NCI-H187 treated with DMSO at 0.1 percent for 48 hours (cell line): ENCODE results near the gene LSP1.

Experiments
- DNase-seq: peaks from one replicate; lab custom pipeline; 2025; lab: John Stamatoyannopoulos, UW

The LSP1 gene

DNA sequence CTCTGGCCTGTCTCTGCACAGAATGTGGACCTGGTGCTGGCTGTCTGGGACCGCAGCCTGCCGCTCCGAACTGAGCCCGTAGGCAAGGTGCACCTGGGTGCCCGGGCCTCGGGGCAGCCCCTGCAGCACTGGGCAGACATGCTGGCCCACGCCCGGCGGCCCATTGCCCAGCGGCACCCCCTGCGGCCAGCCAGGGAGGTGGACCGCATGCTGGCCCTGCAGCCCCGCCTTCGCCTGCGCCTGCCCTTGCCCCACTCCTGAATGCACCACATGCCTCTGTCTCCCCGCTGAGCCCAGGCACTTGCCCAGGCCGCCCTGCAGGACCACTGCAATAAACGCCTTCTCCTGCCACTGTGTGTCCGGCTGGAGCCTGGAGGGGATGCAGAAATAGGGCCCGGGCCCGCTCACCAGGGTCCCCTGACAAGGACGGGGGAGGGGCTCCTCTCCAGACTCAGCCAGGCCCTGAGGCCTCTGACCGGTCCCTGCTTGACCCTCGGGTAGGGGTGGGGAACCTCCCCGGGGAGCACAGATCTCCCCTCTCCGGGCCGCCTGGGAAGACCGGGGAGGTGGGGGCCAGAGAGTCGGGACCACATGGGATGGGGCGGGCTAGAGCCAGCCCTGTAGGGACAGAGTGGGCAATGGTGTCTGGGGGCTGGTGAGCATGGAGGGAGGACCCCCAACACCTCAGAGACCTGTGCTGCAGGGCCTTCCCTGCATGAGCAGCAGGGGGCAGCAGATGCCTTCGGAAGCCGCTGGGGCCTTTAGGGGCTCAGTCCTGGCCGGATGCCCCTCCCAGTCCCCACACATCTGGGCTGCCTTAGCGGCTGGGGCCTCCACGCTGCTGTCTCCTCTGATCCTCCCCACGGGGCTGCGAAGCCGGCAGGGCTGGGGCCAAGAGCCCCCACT lies 15.5 kb upstream of the LSP1 start:
- no peak for DNase-seq

DNA sequence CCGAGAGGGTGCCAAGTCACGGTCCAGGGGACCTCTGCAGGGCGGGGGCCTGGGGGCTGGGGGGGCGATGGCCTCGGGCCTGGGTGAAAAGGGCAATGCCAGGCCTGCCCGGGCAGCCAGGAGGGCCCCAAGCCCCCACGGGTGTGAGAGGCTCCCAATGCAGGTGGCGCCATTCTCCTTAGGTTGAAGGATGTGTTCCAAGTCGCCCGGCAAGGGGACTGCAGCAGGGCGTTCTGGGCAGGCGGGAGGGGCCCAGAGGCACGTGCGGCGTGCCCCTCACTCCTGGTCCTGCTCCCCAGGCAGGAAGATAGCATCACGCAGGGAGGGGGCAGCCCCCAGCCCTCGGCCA lies 14.8 kb upstream of the LSP1 start:
- DNase-seq = no peak

DNA sequence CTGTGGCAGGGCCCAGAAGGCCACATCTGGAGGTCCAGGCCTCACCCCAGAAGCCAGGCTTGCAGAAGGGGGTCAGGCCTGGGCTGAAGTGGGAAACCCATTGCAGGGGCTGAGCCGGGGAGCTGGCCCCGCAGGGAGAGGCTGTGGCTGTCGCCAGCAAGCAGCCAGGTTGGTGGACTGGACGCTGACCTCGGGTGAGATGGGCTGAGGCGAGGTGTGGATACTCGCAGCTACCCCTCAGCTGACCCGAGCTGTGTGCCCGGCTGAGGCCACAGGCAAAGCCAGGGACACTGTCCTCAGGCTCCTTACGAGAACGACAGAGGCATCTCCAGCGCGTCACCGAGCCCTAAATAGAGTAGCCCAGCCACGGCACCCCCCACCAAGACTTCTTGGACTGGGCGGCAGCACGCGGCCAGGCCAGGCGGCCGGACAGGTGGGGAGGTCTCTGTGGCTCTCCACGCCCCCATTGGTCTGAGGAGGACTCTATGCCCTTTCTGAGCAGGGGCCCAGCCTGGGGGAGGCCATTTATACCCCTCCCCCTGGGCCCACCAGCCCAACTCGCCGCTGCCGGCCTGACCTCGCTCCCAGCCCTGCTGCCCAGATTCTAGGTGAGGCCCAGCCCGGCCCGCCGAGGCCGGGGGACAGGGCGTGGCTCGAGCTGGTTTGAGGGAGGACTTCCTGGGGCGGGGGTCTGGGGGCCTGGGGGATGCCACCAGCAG lies 14.3 kb upstream of the LSP1 start, which contains the start of gene TNNI2:
TNNI2 (plus strand) TSS at position 556 of the 719 bp plus-strand sequence. CDS start 716 bp downstream, outside the sequence.
- DNase-seq = no peak

DNA sequence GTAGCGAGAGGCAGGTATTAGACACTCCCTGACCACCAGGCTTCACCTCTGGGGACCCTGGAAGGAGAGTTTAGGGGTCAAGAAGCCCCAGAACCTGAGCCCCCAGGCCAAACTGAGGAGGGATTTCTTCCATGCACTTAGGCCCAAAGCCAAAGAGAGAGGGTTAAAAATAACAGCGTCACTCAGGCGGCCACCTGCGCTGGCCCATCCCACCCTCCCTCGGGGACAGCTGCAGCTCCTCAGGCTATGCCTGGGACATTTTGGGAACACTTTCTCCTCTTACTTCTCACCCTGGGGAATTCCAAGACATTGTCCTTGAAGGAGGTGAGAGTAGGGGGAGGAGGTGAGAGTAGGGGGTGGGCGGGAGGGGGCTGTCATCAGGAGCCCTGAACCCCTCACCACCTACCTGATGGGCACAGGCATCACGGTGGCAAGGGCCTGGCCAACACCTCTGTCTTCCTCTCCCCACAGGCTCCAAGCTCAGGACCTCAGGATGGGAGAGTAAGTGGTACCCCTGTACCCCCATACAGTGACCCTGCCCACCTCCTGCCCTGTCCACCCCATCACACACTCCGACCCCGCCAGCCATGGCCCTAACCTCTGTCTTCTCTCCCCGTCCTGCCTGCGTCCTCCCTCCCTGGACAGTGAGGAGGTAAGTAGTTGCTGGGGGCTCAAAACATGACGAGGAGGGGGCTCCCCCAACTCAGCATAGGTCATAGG lies 13.5 kb upstream of the LSP1 start:
- DNase-seq = no peak

DNA sequence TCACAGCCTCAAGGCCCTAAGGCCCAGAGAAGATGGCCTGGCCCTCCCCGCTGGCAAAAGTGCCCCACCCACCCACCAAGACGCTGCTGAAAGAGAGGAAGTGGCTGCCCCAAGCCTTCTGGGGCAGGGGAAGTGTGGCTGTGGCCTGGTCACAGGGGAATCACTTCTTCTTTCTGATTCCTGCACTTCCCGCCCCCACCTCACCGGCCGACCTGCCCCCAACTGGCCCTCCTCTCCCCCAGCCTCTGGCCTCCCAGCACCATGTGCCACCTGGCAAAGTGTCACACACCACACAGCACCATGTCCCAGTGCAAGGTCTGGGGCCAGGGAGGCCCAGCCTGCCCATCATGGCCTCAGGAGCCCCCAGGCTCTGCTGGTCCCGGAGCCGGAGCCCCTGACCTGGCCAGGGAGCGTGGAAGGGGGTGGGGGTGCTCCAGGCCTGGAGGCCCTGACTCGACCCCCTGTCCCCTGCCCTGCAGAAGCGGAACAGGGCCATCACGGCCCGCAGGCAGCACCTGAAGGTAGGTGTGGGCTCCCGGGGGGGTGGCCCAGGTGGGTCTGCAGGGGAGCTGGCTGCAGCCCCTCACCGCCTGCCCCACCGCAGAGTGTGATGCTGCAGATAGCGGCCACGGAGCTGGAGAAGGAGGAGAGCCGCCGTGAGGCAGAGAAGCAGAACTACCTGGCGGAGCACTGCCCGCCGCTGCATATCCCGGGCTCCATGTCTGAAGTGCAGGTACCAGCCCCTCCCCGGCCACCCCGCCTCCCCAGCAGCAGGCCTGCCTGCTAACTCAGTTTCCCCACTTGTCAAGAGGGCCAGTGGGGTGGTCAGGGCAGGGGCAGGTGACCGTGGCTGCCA lies 12.7 kb upstream of the LSP1 start:
- no peak for DNase-seq

DNA sequence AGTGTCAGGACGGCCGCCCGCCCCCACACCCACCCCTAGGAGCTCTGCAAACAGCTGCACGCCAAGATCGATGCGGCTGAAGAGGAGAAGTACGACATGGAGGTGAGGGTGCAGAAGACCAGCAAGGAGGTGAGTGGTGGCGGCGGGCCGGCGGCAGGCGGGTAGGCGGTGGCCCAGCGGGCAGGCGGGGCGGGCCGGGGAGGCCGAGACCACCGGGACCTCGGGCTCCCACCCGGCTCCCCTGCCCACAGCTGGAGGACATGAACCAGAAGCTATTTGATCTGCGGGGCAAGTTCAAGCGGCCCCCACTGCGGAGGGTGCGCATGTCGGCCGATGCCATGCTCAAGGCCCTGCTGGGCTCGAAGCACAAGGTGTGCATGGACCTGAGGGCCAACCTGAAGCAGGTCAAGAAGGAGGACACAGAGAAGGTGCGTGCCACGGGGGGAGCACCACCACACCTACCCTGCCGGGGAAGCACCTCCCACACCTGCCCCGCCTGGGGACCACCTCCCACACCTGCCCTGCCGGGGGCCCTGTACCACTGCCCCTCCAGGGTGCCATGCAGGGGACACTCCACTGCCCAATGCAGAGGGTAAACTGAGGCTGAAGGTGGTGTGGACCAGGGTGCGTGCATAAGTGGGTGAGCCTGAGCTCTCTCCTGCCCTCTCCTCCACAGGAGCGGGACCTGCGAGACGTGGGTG lies 12.0 kb upstream of the LSP1 start:
- no peak for DNase-seq

DNA sequence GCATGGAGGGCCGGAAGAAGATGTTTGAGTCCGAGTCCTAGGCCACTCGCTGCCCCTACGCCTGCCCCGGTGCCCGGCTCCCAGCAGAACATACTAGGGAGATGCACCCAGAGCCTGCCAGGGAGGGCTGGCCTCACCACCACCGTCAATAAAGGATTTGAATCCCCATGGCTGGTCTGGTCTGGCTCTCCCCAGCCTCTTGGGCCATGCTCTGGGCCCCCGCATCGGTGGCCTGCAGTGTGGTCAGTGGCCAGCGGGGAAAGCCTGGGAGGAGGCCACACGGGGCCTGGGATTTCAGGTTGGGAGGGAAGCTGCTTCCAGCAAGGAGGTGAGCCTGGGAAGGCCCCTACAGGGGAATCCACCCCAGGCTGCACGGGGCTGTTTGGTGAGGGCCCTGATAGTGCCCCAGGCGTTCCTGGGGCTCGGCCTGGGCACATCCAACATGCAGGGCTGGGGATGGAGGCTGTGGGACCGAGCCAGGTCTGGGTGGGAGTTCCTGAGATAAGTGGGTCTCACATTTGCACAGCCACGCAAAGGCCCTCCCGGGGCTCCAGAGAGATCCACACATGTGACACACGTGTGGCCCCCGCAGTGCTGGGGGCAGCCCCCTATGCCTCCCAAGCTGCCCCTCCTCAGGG lies 11.3 kb upstream of the LSP1 start:
- no peak for DNase-seq

DNA sequence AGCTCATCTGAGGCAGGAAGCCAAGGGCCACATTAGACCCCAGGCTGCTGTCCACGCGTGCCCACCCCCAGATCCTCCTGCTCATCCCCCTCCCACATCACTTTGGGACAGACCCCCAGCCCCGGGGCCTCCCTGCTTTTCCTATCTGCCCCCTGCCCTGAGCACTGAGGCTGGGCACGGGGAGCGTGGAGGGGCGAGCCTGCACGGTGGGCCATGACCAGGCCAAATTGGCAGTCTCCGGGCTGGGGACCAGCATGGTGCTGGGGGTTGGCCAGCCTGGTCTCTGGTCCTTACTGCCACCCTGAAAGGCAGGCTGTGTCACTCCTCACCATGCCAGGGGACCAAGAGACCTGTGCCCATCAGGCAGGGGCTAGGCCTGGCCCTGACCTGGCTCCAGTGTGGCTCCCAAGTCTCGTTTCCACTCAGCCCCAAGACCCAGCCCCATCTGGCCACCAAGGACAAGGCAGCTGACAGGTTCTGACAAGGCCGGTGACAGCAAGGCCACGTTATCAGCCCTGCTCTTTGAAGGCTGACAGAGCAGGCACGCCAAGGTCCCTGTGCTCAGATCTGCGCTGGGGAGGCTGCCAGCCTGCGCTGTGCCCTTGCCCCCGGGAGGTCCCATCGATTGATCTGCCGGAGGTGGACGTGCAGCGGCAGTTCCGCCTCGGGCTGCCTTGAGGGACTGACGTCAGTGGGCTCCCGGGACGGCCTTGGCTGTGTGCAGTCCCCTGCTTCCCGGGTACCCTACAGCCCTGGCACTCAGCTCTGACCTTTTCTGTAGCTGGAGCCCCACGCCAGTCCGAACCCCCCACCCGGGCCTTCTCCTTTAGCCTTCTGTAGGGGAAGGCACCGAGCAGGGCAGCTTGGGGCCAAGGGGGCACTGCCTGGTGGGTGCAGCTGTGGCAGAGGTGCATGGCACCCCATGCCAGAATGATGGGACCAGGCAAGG lies 10.5 kb upstream of the LSP1 start:
- no peak for DNase-seq

DNA sequence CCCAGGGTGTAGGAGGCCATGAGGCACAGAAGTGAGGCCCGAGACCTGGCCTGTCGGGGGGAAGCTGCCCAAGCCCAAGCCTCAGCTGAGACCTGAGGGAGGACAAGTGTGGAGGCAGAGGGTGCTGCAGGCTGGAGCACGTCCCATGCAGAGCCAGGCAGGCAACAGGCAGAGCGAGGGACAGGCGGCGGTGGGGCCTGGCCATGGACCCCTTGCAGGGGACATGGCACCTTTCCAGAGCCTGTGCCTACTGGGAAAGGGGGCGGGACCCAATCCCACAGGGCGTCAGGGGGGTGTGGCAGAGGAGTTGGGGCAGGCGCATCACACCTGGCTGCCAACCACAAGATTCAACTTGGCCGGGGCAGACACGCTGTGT lies 9.8 kb upstream of the LSP1 start:
- DNase-seq = no peak

DNA sequence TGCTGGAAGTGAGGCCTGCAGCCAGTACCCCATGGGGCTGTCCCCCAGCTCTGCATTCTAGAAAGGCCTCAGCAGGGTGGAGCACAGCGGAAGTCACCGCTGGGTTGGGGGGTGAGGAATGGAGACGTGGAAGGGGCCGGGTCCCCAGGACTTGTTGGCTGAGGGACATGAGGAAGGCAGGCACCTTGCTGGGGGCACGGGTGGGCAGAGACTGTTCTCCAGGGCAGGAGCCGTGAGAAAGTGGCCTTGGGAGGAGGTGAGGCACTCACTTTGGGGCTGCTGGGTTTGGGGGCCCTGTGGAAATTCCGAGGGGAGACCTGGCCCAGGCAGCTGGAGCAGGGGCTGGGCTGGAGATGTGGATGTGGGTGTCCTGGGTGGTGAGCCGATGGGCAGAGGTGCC lies 9.1 kb upstream of the LSP1 start:
- DNase-seq = no peak

DNA sequence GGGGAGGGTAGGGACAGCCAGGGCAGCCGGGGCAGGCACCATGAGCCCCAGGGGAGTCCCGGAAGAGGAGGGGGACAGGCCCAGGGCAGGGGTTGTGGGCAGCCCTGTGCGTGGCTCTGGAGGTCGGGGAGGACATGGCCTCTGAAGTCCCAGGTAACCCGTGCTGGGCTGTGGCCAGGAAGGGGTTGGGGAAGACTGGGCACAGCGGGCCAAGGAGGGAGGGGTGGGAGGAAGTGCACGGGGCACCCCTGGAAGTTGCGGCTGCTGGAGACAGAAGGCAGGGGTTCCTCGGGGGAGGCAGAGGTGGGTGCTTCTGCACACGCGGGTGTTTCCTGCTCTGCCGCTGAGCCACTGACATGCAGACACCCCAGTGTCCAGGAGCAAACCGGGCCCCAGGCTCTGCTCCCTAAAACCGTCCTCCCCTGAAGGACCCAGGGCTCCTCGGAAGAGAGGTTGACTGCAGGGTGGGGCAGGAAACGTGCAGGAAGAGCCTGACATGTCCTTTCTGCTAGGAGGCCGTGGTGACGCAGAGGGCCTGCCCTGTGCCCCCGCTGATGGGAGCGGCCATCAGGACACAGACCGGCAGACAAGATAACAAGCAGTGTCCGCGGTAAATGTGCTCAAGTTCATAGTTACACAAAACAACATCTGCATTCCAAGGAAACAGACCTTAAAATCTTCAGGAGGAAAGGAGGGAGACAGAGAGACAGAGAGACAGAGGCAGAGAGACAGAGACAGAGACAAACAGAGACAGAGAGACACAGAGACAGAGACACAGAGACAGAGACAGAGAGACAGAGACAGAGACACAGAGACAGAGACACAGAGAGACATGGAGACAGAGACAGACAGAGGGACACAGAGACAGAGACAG lies 8.4 kb upstream of the LSP1 start:
- no peak for DNase-seq

DNA sequence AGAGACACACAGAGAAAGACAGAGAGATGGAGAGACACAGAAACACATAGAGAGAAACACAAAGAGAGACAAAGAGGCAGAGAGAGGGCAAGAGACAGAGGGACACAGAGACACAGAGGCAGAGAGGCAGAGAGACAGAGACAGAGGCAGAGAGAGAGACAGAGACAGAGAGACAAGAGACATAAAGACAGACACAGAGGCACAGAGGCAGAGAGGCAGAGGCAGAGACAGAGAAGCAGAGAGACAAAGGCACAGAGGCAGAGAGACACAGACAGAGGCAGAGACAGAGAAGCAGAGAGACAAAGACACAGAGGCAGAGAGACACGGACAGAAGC lies 7.8 kb upstream of the LSP1 start:
- DNase-seq = no peak

DNA sequence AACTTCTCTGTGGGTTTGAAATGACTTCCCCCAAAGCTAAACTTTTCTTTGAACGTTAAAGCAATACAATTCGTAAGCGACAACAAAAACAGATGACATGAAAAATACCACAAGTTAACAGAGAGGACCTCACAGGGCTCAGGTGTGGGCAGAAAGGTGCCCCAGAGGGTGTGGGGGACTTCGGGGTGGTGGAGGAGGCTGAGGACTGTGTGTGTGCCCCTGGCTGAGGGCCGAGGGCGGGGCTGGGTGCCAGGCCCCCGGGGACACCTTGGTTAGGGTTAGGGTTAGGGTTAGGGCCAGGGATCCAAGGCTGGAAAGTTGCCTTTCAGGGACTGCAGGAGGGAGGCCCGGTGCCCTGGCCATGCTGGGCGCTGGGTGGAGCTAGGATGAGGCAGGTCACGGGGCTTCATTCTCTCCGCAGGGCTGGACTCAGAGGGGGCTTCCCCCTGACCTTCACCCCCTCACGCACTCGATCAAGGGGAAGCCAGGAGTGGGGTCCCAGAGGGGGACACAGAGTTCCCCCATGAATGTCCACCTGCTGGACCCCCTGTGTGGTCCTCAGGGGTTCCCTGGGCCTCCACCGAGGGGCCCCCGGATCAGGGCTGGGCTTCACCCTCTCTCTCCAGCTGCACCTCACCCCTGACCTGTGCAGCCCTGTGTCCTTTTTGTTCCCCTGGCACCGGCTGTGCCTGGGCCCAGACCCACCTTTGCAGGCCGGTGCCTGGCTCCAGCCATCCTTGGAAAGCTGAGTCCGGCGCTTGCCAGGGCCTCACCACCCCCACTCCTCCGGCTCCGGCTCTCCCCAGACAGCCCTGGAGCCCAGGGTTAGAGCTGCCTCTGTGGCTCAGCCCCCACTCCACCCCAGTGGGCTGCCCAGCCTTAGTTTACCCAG lies 7.1 kb upstream of the LSP1 start:
- DNase-seq = no peak

DNA sequence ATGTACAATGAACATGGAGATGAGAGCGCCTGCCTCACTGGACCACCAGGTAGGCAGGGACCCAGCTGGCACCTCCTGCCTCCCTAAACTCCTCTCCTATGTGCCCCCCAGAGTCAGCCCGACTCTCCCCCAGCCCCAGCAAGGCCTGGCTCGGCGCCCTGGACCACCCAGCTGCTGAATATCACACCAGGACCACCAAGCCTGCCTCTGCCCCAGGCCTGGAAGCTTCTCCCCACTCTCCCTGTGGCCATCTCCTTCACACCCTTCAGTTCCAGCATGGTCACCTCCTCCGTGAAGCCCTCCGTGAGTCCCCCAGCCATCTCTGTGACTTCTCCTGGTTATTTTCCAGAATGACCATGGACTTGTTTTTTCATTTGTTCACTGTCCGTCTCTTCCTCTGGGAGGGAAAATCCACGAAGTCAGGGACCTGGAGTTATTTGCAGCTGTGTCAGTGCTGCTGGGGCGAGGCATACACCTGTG lies 6.4 kb upstream of the LSP1 start:
- DNase-seq = no peak

DNA sequence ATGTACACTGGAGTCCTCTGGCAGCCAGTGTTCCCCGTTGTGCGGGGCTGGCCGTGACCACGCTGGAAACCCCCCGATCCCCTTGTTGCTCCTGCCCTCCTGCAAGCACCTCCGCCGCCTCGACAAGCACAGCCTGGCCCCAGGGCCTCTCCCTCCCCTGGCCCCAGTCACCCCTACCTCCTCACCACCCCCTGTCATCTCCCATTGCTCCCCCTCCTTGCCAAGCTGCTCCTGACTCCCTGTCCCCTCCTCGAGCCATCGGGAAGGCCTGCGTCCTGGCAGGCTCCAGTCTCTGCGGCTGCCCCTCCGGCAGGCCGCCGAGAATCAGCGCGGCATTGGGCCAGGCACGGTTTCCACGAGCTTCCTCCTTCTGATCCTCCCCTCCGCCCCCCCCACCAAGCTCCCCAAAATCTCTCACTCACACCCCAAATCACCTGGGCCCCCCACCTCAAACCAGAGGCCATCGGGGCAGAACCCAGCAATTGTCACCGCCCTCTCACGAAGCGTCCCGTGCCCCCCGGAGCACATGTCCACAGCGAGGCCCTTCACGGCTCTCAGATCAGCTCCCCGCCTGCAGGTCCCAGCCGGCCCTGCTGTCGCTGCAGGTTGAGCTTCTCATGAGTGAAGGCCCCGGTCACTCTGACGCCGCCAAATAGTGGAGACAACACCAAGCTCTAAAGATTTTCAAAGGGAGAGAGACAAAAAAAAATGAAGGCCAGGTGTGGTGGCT lies 5.7 kb upstream of the LSP1 start:
- no peak for DNase-seq

DNA sequence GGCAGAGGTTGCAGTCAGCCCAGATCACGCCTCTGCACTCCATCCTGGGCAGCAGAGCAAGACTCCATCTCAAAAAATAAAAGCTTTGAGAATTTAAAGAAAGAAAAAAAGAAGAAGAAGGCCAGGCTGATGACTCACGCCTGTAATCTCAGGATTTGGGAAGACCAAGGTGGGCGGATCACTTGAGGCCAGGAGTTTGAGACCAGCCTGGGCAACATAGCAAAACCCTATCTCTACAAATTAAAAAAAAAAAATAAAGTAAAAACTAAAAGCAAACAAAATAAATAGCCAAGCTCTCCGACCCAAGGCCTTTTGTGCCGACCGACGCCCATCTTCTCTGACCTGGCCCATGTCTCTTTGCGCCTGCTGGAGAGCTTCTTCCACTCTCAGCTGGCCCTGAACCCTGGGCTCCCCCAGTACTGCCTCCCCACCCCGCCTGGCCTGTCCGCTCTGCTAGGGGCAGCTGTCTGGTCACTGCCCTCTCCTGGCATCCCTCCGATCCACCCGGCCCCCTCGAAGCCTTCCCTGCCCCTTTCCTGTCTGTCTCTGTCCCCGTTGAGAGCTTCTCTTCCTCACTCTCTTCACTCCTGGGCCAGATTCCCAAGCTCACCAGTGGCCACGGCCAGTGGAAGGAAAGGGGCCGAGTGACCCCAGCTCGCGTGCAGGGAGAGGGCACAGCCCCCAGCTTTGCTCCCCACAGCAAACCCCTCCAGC lies 4.8 kb upstream of the LSP1 start:
- no peak for DNase-seq
